Neuron (in vitro differentiated cells): ENCODE results near the gene SLA2.

Experiments used
- H2AFZ ChIP-seq: one replicate; pipeline ENCODE4 v1.6.1; 2013; ENCODE audit warnings: low read depth, mild to moderate bottlenecking, inconsistent platforms, low read length, moderate library complexity
- H3K27me3 ChIP-seq: one replicate; pipeline ENCODE4 v1.6.1; 2013; ENCODE audit warnings: low read length; ENCODE audit not compliant: insufficient read depth
- H3K36me3 ChIP-seq: one replicate; pipeline ENCODE4 v1.6.1; 2013; ENCODE audit warnings: low read length; ENCODE audit not compliant: insufficient read depth
- H3K4me1 ChIP-seq: one replicate; pipeline ENCODE4 v1.6.1; 2013; ENCODE audit warnings: low read length; ENCODE audit not compliant: insufficient read depth
- H3K4me3 ChIP-seq: 2 replicates; pipeline ENCODE4 v1.5.1; 2013; ENCODE audit warnings: mild to moderate bottlenecking, low read length, moderate library complexity
- H3K9me3 ChIP-seq: one replicate; pipeline ENCODE4 v1.6.1; 2013; ENCODE audit warnings: low read length

Gene SLA2

DNA sequence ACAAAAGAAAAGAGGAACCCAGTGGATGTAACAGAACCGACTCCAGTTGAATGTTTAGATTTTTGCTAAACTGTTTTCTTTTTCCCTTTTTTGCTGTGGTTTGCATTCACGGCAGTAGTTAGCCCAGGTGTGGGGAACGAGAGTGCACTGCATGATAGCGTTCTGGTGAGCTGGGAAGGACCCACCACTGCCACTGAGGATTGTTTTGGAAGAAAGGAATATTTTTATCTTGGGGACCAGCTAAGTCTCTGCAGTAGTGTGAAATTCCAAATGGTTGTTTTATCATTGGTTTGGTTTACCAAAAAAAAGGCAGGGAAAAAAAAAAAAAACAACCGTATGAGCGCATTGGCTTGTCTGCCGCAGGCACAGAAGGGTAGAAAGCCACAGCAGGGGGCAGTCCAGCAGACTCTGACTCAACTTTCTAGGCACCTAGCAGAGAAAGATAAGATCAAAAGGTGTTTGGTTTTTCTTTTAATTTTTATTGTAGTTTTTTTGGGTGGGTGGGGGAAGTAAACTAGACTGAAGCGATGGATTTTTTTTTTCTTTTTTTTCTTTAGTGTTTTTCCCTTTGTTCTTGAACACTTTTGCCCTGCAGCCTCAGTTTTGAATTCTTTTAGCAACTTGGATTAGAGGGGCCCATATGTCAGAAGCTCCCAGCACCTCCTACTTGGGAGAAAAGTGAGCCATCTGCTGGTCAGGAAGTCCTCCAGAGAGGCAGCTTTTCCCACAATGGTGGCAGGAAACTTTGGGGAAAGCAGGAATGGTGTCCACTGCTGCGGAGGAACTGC is 53.9 kb downstream of the SLA2 start:
- Histone ChIP-seq H2AFZ (no peak overlapping the region), H3K4me3 (no peak overlapping the region), H3K27me3 (no peaks in the 10 kb centered on the region), H3K9me3 (no peaks in the 10 kb centered on the region), H3K36me3 (peaks cover 50% of the 10 kb centered on the region), H3K4me1 (no peaks in the 10 kb centered on the region)

DNA sequence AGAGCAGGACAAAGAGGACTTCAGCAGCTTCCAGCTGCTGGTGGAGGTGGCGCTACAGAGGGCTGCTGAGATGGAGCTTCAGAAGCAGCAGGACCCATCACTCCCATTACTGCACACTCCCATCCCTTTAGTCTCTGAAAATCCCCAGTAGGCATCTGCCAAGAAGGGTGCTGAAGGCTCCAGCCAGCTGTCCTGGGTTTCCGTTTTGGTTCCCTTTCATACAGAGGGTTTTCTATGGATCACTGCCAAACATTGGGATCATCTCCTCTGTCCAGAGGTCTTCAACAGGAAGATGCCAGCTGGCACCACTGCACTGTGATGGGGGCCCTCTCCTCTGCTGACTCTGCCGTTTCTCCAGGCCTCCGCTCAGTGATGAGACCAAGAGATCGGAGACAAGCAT is 54.7 kb downstream of the SLA2 start:
- H3K9me3 ChIP-seq = no peaks in the 10 kb centered on the region
- H3K4me1 ChIP-seq = no peaks in the 10 kb centered on the region
- peaks cover 54% of the 10 kb centered on the region for H3K36me3 ChIP-seq
- no peak overlapping the region for H3K4me3 ChIP-seq
- no peaks in the 10 kb centered on the region for H3K27me3 ChIP-seq
- H2AFZ ChIP-seq = no peak overlapping the region

DNA sequence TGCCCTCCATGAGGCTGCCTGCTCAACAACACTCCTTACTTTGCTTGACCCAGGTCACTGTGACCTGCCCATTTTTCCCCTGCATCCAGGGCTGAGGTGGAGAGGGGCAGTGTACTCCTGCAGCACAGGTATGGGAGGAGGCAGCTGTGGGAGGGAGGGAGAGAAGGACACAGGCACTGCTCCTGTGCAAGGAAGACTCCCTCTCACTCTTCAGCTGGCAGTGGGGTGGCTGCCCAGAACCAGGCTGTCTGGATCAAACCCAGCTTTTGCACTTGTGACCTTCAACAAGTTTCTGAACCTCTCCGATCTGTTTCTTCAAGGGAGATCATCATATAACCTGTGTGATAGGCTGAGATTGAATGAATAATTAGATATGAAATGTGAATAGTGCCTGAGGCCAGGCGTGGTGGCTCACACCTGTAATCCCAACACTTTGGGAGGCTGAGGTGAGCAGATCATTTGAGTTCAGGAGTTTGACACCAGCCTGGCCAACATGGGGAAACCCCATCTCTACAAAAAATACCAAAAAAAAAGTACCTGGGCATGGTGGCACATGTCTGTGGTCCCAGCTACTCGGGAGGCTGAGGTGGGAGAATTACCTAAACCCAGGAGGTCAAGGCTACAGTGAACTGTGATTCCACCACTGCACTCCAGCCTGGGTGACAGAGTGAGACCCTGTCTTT is 58.5 kb downstream of the SLA2 start:
- H3K27me3 ChIP-seq = no peaks in the 10 kb centered on the region
- no peak overlapping the region for H2AFZ ChIP-seq
- H3K4me1 ChIP-seq = no peaks in the 10 kb centered on the region
- H3K36me3 ChIP-seq = peaks cover 48% of the 10 kb centered on the region
- H3K9me3 ChIP-seq = no peaks in the 10 kb centered on the region
- H3K4me3 ChIP-seq = no peak overlapping the region

DNA sequence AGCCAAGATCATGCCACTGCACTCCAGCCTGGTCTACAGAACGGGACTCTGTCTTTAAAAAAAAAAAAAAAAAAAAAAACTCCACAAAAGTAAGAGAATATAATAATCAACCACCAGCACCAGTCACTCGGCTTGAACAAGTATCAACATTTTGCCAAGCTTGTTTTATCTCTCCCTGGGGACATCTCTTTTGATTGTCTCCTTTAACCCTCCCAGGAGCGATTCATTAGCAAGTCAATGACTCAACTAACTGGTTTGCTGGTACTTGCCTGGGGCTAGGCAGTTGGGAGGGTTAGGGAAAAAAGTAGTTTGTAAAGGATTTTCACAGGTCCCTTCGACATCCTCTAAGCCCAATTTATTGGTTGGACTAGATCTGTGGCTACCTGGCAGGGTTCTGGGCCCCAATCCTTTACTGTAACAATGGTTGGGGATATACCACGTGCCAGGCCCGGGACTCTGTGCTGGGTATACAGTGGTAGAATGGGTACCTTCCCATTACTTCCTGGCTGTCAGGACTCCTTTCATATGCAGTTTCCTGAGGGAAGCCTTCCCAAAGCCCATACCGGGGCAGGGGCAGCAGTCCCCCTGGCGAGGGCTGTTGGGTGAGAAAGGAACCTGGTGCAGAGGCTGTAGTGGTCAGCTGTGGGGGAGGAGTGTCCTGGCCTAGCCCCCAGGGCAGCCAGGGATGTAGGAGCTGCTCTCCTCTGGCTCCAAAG is 60.4 kb downstream of the SLA2 start:
- no peaks in the 10 kb centered on the region for H3K27me3 ChIP-seq
- peaks cover 47% of the 10 kb centered on the region for H3K36me3 ChIP-seq
- no peaks in the 10 kb centered on the region for H3K4me1 ChIP-seq
- H3K9me3 ChIP-seq = no peaks in the 10 kb centered on the region
- no peak overlapping the region for H3K4me3 ChIP-seq
- no peak overlapping the region for H2AFZ ChIP-seq

DNA sequence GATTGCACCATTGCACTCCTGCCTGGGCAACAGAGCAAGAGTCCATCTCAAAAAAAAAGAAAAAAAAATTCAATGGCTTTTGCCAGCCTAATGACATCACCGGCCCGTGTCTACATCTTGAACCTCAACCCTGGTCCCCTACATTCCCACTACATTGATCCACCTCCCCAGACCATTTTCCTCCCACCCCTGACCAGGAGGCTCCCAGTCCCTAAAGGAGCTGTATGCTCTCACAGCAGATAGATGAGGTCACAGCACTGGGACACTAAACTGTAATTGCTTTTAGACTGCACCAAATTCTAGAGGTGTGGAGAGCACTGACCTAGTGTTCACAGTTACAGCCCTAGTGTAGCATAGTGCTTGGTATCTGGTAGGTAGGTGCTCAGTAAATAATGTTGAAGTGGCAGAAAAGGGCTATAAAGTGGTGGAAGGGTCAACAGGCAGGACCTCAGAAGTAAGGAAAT is 61.9 kb downstream of the SLA2 start:
- H3K4me3 ChIP-seq = no peak overlapping the region
- no peaks in the 10 kb centered on the region for H3K27me3 ChIP-seq
- H2AFZ ChIP-seq = no peak overlapping the region
- no peaks in the 10 kb centered on the region for H3K4me1 ChIP-seq
- H3K9me3 ChIP-seq = no peaks in the 10 kb centered on the region
- peaks cover 53% of the 10 kb centered on the region for H3K36me3 ChIP-seq

DNA sequence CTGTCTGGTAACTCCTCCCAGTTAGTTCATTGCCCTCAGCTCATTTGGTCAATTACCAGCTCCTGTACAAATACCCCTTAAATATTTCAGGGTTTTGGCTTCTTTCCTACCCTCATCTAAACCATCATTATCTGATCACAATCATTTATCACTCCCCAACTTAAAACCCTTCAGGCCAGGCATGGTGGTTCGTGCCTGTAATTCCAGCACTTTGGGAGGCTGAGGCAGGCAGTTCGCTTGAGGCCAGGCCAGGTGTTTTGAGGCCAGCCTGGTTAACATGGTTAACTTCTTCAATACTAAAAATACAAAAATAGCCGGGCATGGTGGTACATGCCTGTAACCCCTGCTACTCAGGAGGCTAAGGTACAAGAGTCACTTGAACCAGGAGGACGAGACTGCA is 63.2 kb downstream of the SLA2 start:
- no peak overlapping the region for H3K4me3 ChIP-seq
- no peaks in the 10 kb centered on the region for H3K27me3 ChIP-seq
- H2AFZ ChIP-seq = no peak overlapping the region
- no peaks in the 10 kb centered on the region for H3K4me1 ChIP-seq
- H3K36me3 ChIP-seq = peaks cover 61% of the 10 kb centered on the region
- H3K9me3 ChIP-seq = no peaks in the 10 kb centered on the region

DNA sequence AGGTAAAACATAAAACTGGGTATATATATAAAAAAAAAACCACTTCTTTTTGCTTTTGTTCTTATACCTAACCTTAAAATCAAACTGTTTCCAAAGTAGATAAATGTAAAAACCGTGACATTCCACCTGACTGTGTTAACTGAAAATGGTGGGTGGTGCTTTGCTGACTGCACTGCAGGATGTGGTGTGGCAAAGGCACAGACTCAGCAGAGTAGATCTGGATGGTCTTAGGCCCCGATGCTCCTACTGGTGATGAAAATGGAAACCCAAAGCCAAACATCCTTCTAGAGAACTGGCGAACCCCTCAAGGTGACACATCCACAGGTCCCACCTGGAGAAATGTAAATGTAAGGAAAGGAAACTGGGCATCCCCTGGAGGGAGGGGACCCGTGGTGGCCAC is 63.7 kb downstream of the SLA2 start:
- Histone ChIP-seq H3K4me1 (no peaks in the 10 kb centered on the region), H3K36me3 (peaks cover 57% of the 10 kb centered on the region), H3K4me3 (no peak overlapping the region), H3K27me3 (no peaks in the 10 kb centered on the region), H2AFZ (no peak overlapping the region), H3K9me3 (no peaks in the 10 kb centered on the region)

DNA sequence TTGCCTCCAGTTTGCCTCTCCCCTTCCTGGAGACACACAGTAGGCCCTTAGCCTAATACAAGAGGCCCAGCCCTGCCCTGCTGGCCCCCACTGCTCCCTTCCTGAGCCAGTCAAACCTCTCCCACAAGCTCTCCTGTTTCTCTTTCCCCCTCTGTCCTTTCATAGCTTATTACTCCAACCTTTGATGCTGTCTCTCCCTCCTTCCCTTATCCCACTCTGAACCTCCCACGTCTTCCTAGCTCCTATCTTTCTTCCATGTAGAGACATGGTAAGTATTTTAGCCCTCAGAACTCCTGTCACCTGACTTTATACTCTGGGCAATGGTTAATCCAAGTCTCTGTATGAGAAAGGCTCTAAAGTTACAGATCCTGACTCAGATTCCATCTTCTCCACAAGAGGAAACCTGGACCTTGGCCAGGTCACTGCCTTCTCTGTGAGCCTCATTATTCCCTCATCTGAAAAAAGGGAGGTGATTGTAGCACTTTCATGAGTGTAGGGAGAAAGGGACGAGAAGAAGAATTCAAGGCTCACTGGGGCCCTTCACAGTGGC is 65.9 kb downstream of the SLA2 start:
- Histone ChIP-seq H3K27me3 (no peaks in the 10 kb centered on the region), H2AFZ (no peak overlapping the region), H3K4me3 (no peak overlapping the region), H3K9me3 (no peaks in the 10 kb centered on the region), H3K4me1 (peaks cover 9% of the 10 kb centered on the region), H3K36me3 (peaks cover 47% of the 10 kb centered on the region)

DNA sequence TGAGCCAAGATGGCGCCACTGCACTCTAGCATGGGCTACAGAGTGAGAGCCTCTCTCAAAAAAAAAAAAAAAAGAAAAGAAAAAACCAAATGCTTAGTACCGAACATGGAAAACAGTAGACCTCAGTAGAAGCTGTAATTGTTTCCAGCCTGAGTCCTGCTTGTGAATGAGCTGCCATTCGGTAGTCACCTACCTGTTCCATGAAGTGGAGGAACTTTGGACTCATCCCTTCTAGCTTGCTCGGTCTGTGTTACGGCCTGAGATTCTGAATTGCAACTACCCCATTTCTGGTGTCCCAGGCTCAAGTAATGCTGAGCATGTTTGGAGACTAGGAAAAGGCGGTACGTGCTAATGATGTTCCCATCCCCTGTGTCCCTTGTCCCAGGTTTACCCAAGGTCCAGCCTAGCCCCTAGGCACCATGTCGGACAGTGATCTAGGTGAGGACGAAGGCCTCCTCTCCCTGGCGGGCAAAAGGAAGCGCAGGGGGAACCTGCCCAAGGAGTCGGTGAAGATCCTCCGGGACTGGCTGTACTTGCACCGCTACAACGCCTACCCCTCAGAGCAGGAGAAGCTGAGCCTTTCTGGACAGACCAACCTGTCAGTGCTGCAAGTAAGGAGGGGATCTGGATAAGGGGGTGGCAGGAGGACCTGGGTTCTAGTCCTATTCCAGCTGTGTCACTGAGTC is 67.5 kb downstream of the SLA2 start:
- Histone ChIP-seq H3K27me3 (no peaks in the 10 kb centered on the region), H3K36me3 (peaks cover 43% of the 10 kb centered on the region), H3K4me3 (no peak overlapping the region), H2AFZ (no peak overlapping the region), H3K9me3 (no peaks in the 10 kb centered on the region), H3K4me1 (peaks cover 9% of the 10 kb centered on the region)

DNA sequence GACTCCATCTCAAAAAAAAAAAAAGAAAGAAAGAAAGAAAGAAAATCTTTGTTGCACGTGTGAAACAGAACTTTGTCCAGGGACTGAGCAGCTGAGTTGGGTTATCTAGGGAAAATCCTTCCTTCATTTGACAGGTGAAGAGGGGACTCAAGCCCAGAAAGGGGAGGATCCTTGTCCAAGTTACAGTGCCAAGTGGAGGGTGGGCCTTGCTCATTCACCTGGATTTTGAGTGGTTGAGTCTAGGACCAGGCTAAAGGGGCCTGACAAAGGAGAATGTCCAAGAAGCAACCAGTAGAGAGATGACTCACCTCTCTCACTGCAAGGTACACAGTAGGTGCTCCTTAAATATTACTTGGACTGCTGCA is 69.9 kb downstream of the SLA2 start:
- no peaks in the 10 kb centered on the region for H3K27me3 ChIP-seq
- peaks cover 26% of the 10 kb centered on the region for H3K4me1 ChIP-seq
- no peak overlapping the region for H3K4me3 ChIP-seq
- no peak overlapping the region for H2AFZ ChIP-seq
- H3K9me3 ChIP-seq = no peaks in the 10 kb centered on the region
- H3K36me3 ChIP-seq = peaks cover 29% of the 10 kb centered on the region

DNA sequence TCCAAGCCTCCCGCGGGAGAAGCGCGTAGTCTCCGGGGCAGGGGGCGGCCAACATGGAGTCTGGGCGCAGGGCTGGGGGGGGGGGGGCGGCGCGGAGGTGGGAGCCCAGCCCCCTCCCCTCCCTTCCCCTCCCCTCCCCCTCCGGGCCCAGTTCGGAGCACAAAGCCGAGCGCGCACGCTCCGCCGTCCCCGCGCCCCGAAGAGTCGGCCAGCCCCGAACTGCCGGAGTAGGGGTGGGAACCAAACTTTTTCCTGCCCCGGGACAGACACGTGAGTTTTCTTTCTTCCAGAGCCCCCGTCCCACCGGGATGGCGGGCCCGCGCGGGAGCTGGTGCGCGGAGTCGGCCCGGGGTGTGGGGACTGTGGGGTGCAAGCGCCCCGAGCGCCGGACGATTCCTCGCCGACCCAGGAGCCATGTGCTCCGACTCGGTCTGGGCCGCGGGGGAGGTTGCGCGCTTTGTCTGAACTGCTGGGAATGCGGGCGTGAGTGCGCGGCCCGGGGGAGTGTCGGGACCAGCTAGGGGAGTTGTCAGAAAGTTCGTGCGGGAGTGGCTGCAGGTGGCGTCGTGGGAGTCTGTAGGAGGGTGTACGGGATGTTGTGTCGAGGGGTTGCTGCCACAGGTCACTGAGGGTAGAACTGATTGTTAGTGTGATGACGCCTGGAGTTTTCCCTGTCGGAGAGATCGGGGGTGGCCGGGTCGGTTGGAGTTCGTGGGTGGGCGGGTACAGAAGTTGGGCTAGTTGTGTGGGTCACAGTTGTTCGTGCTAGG is 71.4 kb downstream of the SLA2 start:
- Histone ChIP-seq H3K36me3 (peaks cover 15% of the 10 kb centered on the region), H3K4me1 (peaks cover 26% of the 10 kb centered on the region), H3K27me3 (no peaks in the 10 kb centered on the region), H2AFZ (peak overlapping the region; percentile 74), H3K9me3 (no peaks in the 10 kb centered on the region), H3K4me3 (peak overlapping the region; percentile 89)

DNA sequence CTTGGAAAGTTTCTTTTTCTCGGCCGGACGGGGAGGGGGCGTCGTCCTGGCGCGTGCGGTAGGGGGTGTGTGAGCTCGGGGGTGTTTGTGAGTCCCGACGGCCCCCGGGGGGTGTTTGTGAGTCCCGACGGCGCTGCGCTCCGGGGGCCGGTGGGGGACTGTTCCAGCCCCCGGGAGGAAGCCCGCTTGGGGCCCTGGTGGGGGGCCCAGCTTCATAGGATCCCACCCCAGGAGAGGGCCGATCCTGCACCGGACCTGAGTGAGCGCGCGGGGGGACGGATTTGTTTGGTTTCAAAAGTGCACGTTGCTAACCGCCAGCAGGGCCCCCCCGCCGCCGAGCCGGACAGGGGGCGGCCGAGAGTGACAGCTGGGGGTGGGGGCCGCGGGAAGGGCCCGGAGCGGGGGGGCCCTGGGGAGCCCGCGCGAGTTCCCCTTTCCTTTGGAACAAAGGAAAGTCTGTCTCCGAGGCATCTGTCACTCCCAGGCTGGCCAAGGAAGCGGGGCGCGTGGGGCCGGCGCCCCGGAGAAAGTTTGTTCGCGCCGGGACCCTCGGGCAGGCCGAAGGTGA is 72.1 kb downstream of the SLA2 start:
- peaks cover 26% of the 10 kb centered on the region for H3K4me1 ChIP-seq
- no peaks in the 10 kb centered on the region for H3K27me3 ChIP-seq

More for the DNA sequence above, 72.1 kb downstream of the SLA2 start:
- peak overlapping the region; percentile 89 for H3K4me3 ChIP-seq
- H3K36me3 ChIP-seq = peaks cover 10% of the 10 kb centered on the region
- no peaks in the 10 kb centered on the region for H3K9me3 ChIP-seq
- H2AFZ ChIP-seq = peak overlapping the region; percentile 69
